ENCODE measurements around the gene LRRC19. TPM values are rescaled to one million over a fixed set of nuclear protein-coding genes. Genes with fewer than 3 reads are reported as not detected.

LRRC19 gene
- total RNA-seq, 1 experiment from 2014 or later, result not detected

- TF ChIP-seq, protein P1, sequence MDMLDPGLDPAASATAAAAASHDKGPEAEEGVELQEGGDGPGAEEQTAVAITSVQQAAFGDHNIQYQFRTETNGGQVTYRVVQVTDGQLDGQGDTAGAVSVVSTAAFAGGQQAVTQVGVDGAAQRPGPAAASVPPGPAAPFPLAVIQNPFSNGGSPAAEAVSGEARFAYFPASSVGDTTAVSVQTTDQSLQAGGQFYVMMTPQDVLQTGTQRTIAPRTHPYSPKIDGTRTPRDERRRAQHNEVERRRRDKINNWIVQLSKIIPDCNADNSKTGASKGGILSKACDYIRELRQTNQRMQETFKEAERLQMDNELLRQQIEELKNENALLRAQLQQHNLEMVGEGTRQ (CRISPR knock-in tag; IDR thresholded peaks at IDR 0.05), result no peak
These were observed 57.7 kb downstream of the LRRC19 start (continued) for GRCh38 chr9:26947736-26948135.

GRCh38 chr9:26946753-26947727, 58.4 kb downstream of the LRRC19 start, which contains the start of gene PLAA:
TSS of gene PLAA (minus strand) at chr9:26947242. CDS start at chr9:26947045, 197 bp downstream.
- ChIA-PET POLR2A (interaction anchor here (0.9 to 1.5 kb wide), 4 partner anchors 9 to 55 kb away, joined by 3 to 12 read pairs (median 8); partner anchors contain the start of genes CAAP1 and IFT74), CTCF (interaction anchor here (1.0 to 1.5 kb wide), 3 partner anchors 9 to 55 kb away, joined by 3 to 5 read pairs (median 3); partner anchors contain the start of gene IFT74)
- peak; percentile 87 for DNase-seq (ENCODE audit: low spot score)
- ATAC-seq, result peak; percentile 92
- Mint-ChIP-seq H3K27me3 (ENCODE audit: low read depth) (no peaks in the 10 kb centered on the region), H3K4me3 (peak within 1 kb of the TSS; percentile 82), H3K27ac (peak within 1 kb of the TSS; percentile 100), H3K4me1 (peaks cover 28% of the 10 kb centered on the region), H3K36me3 (no peaks in the 10 kb centered on the region), H3K9me3 (no peaks in the 10 kb centered on the region)
- TF ChIP-seq KAT7 (CRISPR knock-in tag; IDR thresholded peaks at IDR 0.05; ENCODE audit: borderline replicate concordance) (no peak; the same call in none of the 2 replicates), MYBL2 (CRISPR knock-in tag; IDR thresholded peaks at IDR 0.05) (peak; percentile 92), IRF2 (CRISPR knock-in tag; IDR thresholded peaks at IDR 0.05; ENCODE audit: borderline replicate concordance, low read depth) (no peak), TP53 (CRISPR knock-in tag; IDR thresholded peaks at IDR 0.05) (no peak), AR (CRISPR knock-in tag; IDR thresholded peaks at IDR 0.05) (no peak), RELA (CRISPR knock-in tag; IDR thresholded peaks at IDR 0.05; ENCODE audit: borderline replicate concordance) (peak; percentile 67; the same call in 1 of the 2 replicates), ZNF317 (CRISPR knock-in tag; IDR thresholded peaks at IDR 0.05; ENCODE audit: borderline replicate concordance, low read depth) (no peak), SOX15 (CRISPR knock-in tag; IDR thresholded peaks at IDR 0.05) (no peak), E2F4 (CRISPR knock-in tag; IDR thresholded peaks at IDR 0.05; ENCODE audit: borderline replicate concordance, low read depth) (no peak), CREB1 (CRISPR knock-in tag; IDR thresholded peaks at IDR 0.05) (0 out of 2 replicates have a peak, but pooled peaks have one; percentile 52), HMGA2 (CRISPR knock-in tag; IDR thresholded peaks at IDR 0.05) (no peak), ZNF425 (CRISPR knock-in tag; conservative IDR thresholded peaks at IDR 0.05) (no peak), NFE2L1 (CRISPR knock-in tag; IDR thresholded peaks at IDR 0.05) (peak; percentile 92), ZNF396 (CRISPR knock-in tag; IDR thresholded peaks at IDR 0.05; ENCODE audit: borderline replicate concordance) (no peak), ZNF532 (CRISPR knock-in tag; IDR thresholded peaks at IDR 0.05; ENCODE audit: borderline replicate concordance) (no peak), E2F5 (CRISPR knock-in tag; IDR thresholded peaks at IDR 0.05) (no peak), ELF4 (CRISPR knock-in tag; IDR thresholded peaks at IDR 0.05; ENCODE audit: low read depth) (no peak), FOXP1 (CRISPR knock-in tag; IDR thresholded peaks at IDR 0.05; ENCODE audit: borderline replicate concordance) (peak; percentile 85), ZNF671 (CRISPR knock-in tag; IDR thresholded peaks at IDR 0.05) (no peak), ZNF263 (CRISPR knock-in tag; IDR thresholded peaks at IDR 0.05; ENCODE audit: low read depth) (no peak)
